Fibroblast of the aortic adventitia (primary cell): ENCODE results near the gene CHPT1. TPM values are rescaled to one million over a fixed set of nuclear protein-coding genes. Genes with fewer than 3 reads are reported as not detected.

Experiments
- DNase-seq: peaks from one replicate; pipeline ENCODE4 v3.0.0-alpha.2; 2010; ENCODE audit warnings: low read depth
- H3K4me3 ChIP-seq: 2 replicates; pipeline ENCODE4 v1.5.1; 2011; ENCODE audit warnings: low read depth, mild to moderate bottlenecking, control low read depth, low read length, moderate library complexity
- CTCF ChIP-seq: IDR thresholded peaks from 2 replicates; pipeline ENCODE4 v1.5.1; 2011; ENCODE audit warnings: mild to moderate bottlenecking, low read length, control low read depth, inconsistent platforms; ENCODE audit not compliant: insufficient read depth
- small RNA-seq: library from RNA; depleted of rRNA; stranded (forward); fragments of <200 nt; gene quantifications from one replicate; pipeline ENCODE3, GENCODE V24; 2012
- total RNA-seq: library from RNA; depleted of rRNA; stranded (reverse); fragments of >200 nt; gene quantifications from 2 replicates; pipeline ENCODE4 v1.2.3, GENCODE V29; 2012; ENCODE audit warnings: low replicate concordance

Gene CHPT1
- total RNA-seq, 1 donor = 27.4 TPM

- TF ChIP-seq CTCF = no peak
- H3K4me3 ChIP-seq = no peak overlapping the region
- DNase-seq = no peak
Observed at GRCh38 chr12:101777978-101778377, 80.5 kb downstream of the CHPT1 start.

Small RNA genes lying within 50 kb of the gene (small RNA-seq; reads per million reads assigned to genes)
- not detected for gene RNU6-101P
- gene RNY1P16 = not detected

Other genes with a start within 250 kb of the CHPT1 start
- not detected in 2 replicates for gene SPIC, start 222.3 kb upstream of the CHPT1 start, total RNA-seq
- not detected in 2 replicates for gene MYBPC1, start 102.7 kb upstream of the CHPT1 start, total RNA-seq
- 0.18 and 0.82 TPM in 2 replicates for gene SYCP3, start 41.8 kb downstream of the CHPT1 start, total RNA-seq
- 31.5 and 38.3 TPM in 2 replicates for gene GNPTAB, start 133.3 kb downstream of the CHPT1 start, total RNA-seq
- gene DRAM1, start 179.9 kb downstream of the CHPT1 start, total RNA-seq = 18.1 and 41.5 TPM in 2 replicates